GM12892 (cell line): Measurements from ENCODE around the gene HK2.

Experiments
- POLR2A ChIP-seq: IDR thresholded peaks from 2 replicates; pipeline ENCODE4 v1.6.1; 2011; ENCODE audit warnings: low read depth, low read length, control low read depth
- POLR2AphosphoS5 ChIP-seq: IDR thresholded peaks from 2 replicates; pipeline ENCODE4 v1.6.1; 2011; ENCODE audit warnings: low read depth, low read length, control low read depth
- TAF1 ChIP-seq: IDR thresholded peaks from 2 replicates; pipeline ENCODE4 v1.6.1; 2011; ENCODE audit warnings: low read depth, mild to moderate bottlenecking, control low read depth, low read length, borderline replicate concordance

- no peak for TF ChIP-seq POLR2AphosphoS5
- TF ChIP-seq POLR2A, result no peak
- TF ChIP-seq TAF1, result no peak
These were observed 104.3 kb downstream of the HK2 start for GRCh38 chr2:74938264-74938663.
